Measurements from ENCODE around the gene UNC79. TPM values are rescaled to one million over a fixed set of nuclear protein-coding genes. Genes with fewer than 3 reads are reported as not detected.

UNC79 gene
- total RNA-seq, 2 experiments from 2014 or later, result not detected

- ChIA-PET CTCF (interaction anchor here (0.6 kb wide), 1 partner anchor 102 kb away, joined by 3 read pairs; no protein-coding TSS in a partner anchor), POLR2A (no interaction called here)
- no peak for DNase-seq
- Mint-ChIP-seq H3K9me3 (no peaks in the 10 kb centered on the region), H3K4me1 (no peaks in the 10 kb centered on the region), H3K4me3 (no peak overlapping the region), H3K27ac (no peak overlapping the region), H3K27me3 (no peaks in the 10 kb centered on the region), H3K36me3 (ENCODE audit: low read depth) (no peaks in the 10 kb centered on the region)
Observed at GRCh38 chr14:93725002-93725582, 294.4 kb downstream of the UNC79 start.

- Mint-ChIP-seq H3K4me3 (no peak overlapping the region), H3K36me3 (ENCODE audit: low read depth) (no peaks in the 10 kb centered on the region), H3K27ac (no peak overlapping the region), H3K9me3 (no peaks in the 10 kb centered on the region), H3K4me1 (no peaks in the 10 kb centered on the region), H3K27me3 (peaks cover 2% of the 10 kb centered on the region)
- DNase-seq, result no peak
- CTCF ChIA-PET, result no interaction called here
- POLR2A ChIA-PET, result no interaction called here
Observed at GRCh38 chr14:93725993-93726392, 295.3 kb downstream of the UNC79 start.

GRCh38 chr14:93727039-93727740, 296.5 kb downstream of the UNC79 start:
- H3K9me3 Mint-ChIP-seq, result no peaks in the 10 kb centered on the region
- H3K4me1 Mint-ChIP-seq, result no peaks in the 10 kb centered on the region
- H3K4me3 Mint-ChIP-seq, result no peak overlapping the region
- no peaks in the 10 kb centered on the region for H3K36me3 Mint-ChIP-seq (ENCODE audit: low read depth)
- POLR2A ChIA-PET, result no interaction called here
- CTCF ChIA-PET, result no interaction called here
- no peak overlapping the region for H3K27ac Mint-ChIP-seq
- peaks cover 6% of the 10 kb centered on the region for H3K27me3 Mint-ChIP-seq
- no peak for DNase-seq

- ChIA-PET POLR2A (no interaction called here), CTCF (no interaction called here)
Observed at GRCh38 chr14:93727917-93728650, 297.3 kb downstream of the UNC79 start.

GRCh38 chr14:93728651-93729016, 297.9 kb downstream of the UNC79 start:
- Mint-ChIP-seq H3K27ac (no peak overlapping the region), H3K9me3 (no peaks in the 10 kb centered on the region), H3K4me1 (no peaks in the 10 kb centered on the region), H3K27me3 (peaks cover 6% of the 10 kb centered on the region), H3K4me3 (no peak overlapping the region), H3K36me3 (ENCODE audit: low read depth) (no peaks in the 10 kb centered on the region)
- ChIA-PET CTCF (no interaction called here), POLR2A (no interaction called here)
- DNase-seq, result no peak

More at GRCh38 chr14:93727917-93728650, 297.3 kb downstream of the UNC79 start:
- Mint-ChIP-seq H3K4me1 (no peaks in the 10 kb centered on the region), H3K27ac (no peak overlapping the region), H3K27me3 (peaks cover 6% of the 10 kb centered on the region), H3K9me3 (no peaks in the 10 kb centered on the region), H3K4me3 (no peak overlapping the region), H3K36me3 (ENCODE audit: low read depth) (no peaks in the 10 kb centered on the region)
- no peak for DNase-seq

- H3K9me3 Mint-ChIP-seq, result no peaks in the 10 kb centered on the region
Observed at GRCh38 chr14:93729993-93730392, 299.3 kb downstream of the UNC79 start.

GRCh38 chr14:93731753-93732152, 301.0 kb downstream of the UNC79 start:
- POLR2A ChIA-PET, result no interaction called here

More at GRCh38 chr14:93729993-93730392, 299.3 kb downstream of the UNC79 start:
- H3K27ac Mint-ChIP-seq, result no peak overlapping the region
- no peaks in the 10 kb centered on the region for H3K4me1 Mint-ChIP-seq
- ChIA-PET CTCF (no interaction called here), POLR2A (no interaction called here)
- peaks cover 6% of the 10 kb centered on the region for H3K27me3 Mint-ChIP-seq
- H3K36me3 Mint-ChIP-seq (ENCODE audit: low read depth), result no peaks in the 10 kb centered on the region
- DNase-seq, result no peak
- no peak overlapping the region for H3K4me3 Mint-ChIP-seq

GRCh38 chr14:93732524-93732923, 301.8 kb downstream of the UNC79 start:
- H3K27me3 Mint-ChIP-seq, result peaks cover 6% of the 10 kb centered on the region
- no peak overlapping the region for H3K27ac Mint-ChIP-seq
- no peaks in the 10 kb centered on the region for H3K9me3 Mint-ChIP-seq

More at GRCh38 chr14:93731753-93732152, 301.0 kb downstream of the UNC79 start:
- CTCF ChIA-PET, result no interaction called here
- no peaks in the 10 kb centered on the region for H3K4me1 Mint-ChIP-seq
- H3K4me3 Mint-ChIP-seq, result no peak overlapping the region
- H3K9me3 Mint-ChIP-seq, result no peaks in the 10 kb centered on the region
- H3K36me3 Mint-ChIP-seq (ENCODE audit: low read depth), result no peaks in the 10 kb centered on the region
- no peak overlapping the region for H3K27ac Mint-ChIP-seq
- peaks cover 6% of the 10 kb centered on the region for H3K27me3 Mint-ChIP-seq
- no peak for DNase-seq

GRCh38 chr14:93733231-93733630, 302.5 kb downstream of the UNC79 start:
- Mint-ChIP-seq H3K4me1 (no peaks in the 10 kb centered on the region), H3K27ac (no peak overlapping the region), H3K36me3 (ENCODE audit: low read depth) (no peaks in the 10 kb centered on the region), H3K9me3 (no peaks in the 10 kb centered on the region), H3K27me3 (peaks cover 6% of the 10 kb centered on the region), H3K4me3 (no peak overlapping the region)
- ChIA-PET CTCF (interaction anchor here (0.7 kb wide), 1 partner anchor 174 kb away, joined by 3 read pairs; no protein-coding TSS in a partner anchor), POLR2A (no interaction called here)
- no peak for DNase-seq

More at GRCh38 chr14:93732524-93732923, 301.8 kb downstream of the UNC79 start:
- Mint-ChIP-seq H3K4me1 (no peaks in the 10 kb centered on the region), H3K4me3 (no peak overlapping the region), H3K36me3 (ENCODE audit: low read depth) (no peaks in the 10 kb centered on the region)
- DNase-seq, result no peak
- POLR2A ChIA-PET, result no interaction called here
- CTCF ChIA-PET, result no interaction called here

GRCh38 chr14:93733631-93734030, 302.9 kb downstream of the UNC79 start:
- peaks cover 6% of the 10 kb centered on the region for H3K27me3 Mint-ChIP-seq
- POLR2A ChIA-PET, result no interaction called here

GRCh38 chr14:93734086-93734822, 303.5 kb downstream of the UNC79 start:
- H3K9me3 Mint-ChIP-seq, result no peaks in the 10 kb centered on the region
- H3K4me1 Mint-ChIP-seq, result no peaks in the 10 kb centered on the region
- H3K4me3 Mint-ChIP-seq, result no peak overlapping the region
- CTCF ChIA-PET, result interaction anchor here (0.7 kb wide), 1 partner anchor 175 kb away, joined by 3 read pairs; no protein-coding TSS in a partner anchor
- peaks cover 6% of the 10 kb centered on the region for H3K27me3 Mint-ChIP-seq
- POLR2A ChIA-PET, result no interaction called here
- H3K36me3 Mint-ChIP-seq (ENCODE audit: low read depth), result no peaks in the 10 kb centered on the region
- DNase-seq, result no peak
- H3K27ac Mint-ChIP-seq, result no peak overlapping the region

More at GRCh38 chr14:93733631-93734030, 302.9 kb downstream of the UNC79 start:
- Mint-ChIP-seq H3K4me3 (no peak overlapping the region), H3K36me3 (ENCODE audit: low read depth) (no peaks in the 10 kb centered on the region), H3K27ac (no peak overlapping the region), H3K9me3 (no peaks in the 10 kb centered on the region), H3K4me1 (no peaks in the 10 kb centered on the region)
- no peak for DNase-seq
- CTCF ChIA-PET, result interaction anchor here (0.7 kb wide), 1 partner anchor 175 kb away, joined by 3 read pairs; no protein-coding TSS in a partner anchor

GRCh38 chr14:93735206-93735605, 304.5 kb downstream of the UNC79 start:
- no peak for DNase-seq
- Mint-ChIP-seq H3K36me3 (ENCODE audit: low read depth) (no peaks in the 10 kb centered on the region), H3K4me3 (no peak overlapping the region), H3K9me3 (no peaks in the 10 kb centered on the region), H3K27me3 (peaks cover 6% of the 10 kb centered on the region), H3K27ac (no peak overlapping the region), H3K4me1 (no peaks in the 10 kb centered on the region)
- ChIA-PET POLR2A (no interaction called here), CTCF (no interaction called here)

All from activated CD4-positive, alpha-beta T cell treated with anti-CD3 and anti-CD28 coated beads, Interleukin-2, amount 10 ng/mL, durations not matched to agents 7 days and 5 days (primary cell).